NCI-H1436 (cell line): ENCODE data around the gene HAVCR2.
"Not testable (repeated sequence)": the region's sequence is repeated elsewhere in the genome, so short reads cannot be mapped to it uniquely, and the experiment has no call there.

ENCODE experiments used
- DNase-seq: peaks from one replicate; lab custom pipeline; 2025; lab: John Stamatoyannopoulos, UW

Gene HAVCR2

DNA sequence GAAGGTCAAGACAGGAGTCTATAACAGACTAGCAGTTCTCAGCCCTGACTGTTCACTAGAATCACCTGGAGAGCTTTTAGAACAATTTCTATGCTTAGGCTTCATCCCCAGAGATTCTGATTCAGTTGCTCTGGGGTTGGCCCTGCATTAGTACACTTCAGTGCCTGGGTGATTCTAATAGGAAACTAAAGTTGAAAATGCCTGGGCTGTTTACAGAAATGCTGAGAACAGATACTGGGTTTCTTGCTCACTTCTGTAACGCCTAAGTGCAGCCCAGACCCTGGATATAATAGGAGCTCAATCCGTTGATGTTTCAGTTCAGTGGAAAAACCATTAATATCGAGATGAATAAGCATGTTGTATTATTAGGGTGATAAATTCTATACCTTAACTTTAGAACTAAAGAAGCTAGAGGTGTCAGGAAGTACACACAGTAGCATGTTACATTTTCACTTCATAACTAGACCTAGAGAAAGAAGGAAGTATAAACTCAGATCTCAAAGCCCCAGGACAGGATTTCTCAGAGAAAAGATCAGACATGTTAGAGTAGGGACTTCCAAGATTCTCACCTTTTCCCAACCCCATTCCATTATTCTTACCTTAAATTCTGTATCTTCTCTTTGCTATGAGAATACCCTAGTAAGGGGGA, 20.4 kb downstream of the HAVCR2 start:
- no peak for DNase-seq

DNA sequence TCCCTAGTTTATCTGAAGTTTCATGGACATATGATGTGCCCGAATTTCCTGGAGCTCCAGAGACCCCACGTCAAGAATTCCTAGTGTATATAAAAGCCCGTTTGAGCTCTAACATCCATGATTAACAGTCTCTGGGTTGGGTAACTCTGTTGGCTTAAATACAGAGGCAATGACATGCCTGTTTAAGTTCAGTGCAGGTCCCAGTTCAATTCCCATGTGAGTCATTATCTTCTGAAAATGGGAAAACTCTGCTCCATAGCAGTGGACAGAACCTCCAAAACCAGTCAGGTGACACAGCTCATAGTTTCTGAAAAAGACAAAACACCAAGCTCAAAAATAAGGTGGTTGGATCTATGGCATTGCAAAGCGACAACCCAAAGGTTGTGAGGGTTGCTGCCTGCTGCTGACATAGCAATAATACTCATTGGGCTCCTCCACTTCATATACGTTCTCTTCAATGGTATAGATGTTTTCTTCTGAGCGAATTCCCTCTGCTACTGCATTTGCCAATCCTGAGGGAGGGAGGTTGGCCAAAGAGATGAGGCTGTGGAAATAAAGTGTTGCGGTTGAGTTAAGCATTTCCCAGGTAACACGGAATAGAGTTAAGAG, 22.0 kb downstream of the HAVCR2 start:
- DNase-seq = no peak

DNA sequence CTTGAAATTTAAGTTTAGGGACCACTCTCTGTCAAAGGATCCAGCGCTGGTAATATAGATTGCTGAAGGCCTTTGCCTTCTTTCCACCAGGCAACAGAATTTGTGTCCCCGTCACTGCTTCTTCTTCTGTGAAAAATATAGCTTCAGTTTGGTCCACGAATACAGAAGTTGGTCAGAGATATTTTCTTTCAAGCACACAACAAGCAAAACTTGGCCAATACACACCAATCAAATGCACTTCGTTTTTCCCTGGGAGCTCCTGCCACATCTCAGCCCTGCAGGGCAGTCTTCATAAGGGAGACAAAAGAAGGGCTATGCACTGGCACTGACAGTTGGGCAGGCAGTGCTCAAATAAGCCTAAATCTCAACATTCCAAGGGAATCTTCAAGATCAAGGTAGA, 22.9 kb downstream of the HAVCR2 start:
- no peak for DNase-seq

- DNase-seq = no peak
These were observed 28.6 kb downstream of the HAVCR2 start for GRCh38 chr5:157080286-157080685.

GRCh38 chr5:157076558-157076957, 32.3 kb downstream of the HAVCR2 start:
- DNase-seq = no peak

GRCh38 chr5:157072508-157072907, 36.3 kb downstream of the HAVCR2 start:
- DNase-seq = no peak

- DNase-seq = no peak
These were observed 38.9 kb downstream of the HAVCR2 start for GRCh38 chr5:157069949-157070348.

- no peak for DNase-seq
These were observed 40.1 kb downstream of the HAVCR2 start for GRCh38 chr5:157068785-157069184.

GRCh38 chr5:157068339-157068738, 40.5 kb downstream of the HAVCR2 start:
- DNase-seq = no peak

DNA sequence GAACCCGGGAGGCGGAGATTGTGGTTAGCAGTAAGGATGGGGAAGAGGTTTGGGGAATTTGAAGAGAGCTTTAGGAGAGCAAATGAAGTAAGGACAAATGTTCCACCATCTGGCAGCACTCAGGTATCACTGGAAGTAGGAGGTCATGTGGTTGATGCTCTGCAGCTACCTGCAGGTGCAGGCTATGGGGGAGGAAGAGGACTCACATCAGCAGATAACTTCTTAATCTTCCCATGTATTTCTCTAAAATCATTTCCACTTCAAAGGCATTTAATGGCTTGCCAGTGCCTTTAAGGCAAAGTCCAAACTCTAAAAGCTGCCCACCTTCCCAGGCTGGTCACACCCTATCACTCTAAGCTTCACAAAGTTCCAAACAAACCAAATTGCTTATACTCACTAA, 41.8 kb downstream of the HAVCR2 start:
- DNase-seq = no peak

- DNase-seq = no peak
These were observed 42.8 kb downstream of the HAVCR2 start for GRCh38 chr5:157066080-157066479.

DNA sequence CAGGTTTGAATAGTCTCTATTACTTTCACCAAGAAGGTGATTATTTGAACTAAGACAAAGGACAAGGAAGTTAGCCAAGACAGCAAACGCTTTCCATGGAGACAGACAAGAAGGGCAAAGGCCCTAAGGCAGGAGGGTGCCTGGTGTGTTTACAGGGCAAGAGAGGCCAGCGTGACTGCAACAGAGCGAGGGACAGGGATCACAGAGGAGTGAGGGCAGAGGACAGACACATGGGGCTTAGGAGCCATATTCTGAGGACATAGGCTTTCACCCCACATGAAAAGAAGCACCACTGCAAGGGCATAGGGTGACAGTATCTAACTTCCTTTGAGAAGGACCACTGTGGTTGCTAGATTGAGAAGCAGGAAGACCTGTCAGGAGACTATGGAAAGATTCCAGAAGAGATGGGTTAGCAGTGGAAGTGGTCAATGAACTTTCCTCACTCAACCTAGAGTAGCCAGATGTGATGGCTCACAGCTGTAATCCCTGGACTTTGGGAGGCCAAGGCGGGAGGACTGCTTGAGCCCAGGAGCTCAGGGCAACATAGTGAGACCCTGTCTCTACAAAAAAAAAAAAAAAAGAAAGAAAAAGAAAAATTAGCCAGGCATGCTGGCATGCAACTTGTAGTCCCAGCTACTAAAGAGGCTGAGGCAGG, 44.9 kb downstream of the HAVCR2 start:
- DNase-seq = no peak

DNA sequence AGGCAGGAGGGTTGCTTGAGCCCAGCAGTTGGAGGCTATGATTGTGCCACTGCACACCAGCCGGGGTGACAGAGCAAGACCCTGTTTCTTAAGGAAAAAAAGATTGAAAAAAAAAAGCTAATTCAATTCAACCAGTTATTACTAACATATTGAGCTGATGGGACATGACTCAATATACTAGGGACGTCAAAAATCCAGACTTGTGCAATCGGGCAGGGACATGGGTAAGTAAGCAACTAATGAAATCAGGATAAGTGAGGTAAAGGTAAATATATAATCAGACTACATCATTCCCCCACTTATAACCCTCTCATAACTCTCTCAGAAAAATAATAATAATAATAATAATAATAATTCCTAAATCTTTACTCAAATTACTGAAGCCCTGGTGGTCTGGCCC, 49.0 kb downstream of the HAVCR2 start:
- no peak for DNase-seq

- no peak for DNase-seq
These were observed 49.7 kb downstream of the HAVCR2 start, which contains the start of gene HAVCR1 for GRCh38 chr5:157059093-157059539. HAVCR1 (minus strand) TSS chr5:157059116; CDS start chr5:157057943, 1,173 bp downstream.

DNA sequence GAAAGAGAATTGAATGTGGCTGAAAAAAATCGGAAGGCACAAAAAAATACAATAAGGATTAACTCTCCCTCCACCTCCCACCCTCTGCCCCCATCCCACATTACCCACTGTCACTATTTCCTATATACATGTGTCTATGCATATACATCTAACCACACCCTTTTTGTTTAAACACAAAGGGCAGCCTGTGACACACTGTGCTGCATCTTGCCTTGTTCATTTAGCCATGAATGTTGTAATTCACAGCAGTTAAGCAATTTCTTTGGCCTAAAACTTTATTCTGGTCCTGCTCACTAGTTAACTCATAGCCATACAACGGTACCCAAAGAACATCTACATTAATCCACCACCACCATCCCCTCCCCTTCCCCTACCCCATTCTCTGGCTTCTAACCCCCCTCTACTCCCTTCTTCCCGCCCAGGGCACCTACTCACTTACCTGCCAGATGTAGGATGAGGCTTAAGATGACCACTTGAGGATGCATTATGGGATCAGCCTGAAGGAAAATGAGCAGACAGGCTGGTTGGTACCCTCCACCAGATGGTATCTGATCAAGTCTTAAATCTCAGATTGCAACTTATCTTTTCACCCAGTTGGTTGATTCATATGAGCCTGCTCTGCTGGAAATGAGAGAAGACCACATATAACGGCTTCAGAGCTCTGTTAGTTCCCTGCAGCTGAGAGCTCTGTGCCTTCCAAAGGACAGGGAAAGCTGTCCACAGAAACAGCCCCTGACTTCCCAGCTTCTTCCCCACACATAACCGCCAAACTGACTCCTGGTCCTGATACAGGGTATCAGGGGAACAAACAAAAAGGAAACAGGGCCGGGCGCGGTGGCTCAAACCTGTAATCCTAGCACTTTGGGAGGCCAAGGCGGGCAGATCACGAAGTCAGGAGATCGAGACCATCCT, 51.1 kb downstream of the HAVCR2 start:
- DNase-seq = no peak

DNA sequence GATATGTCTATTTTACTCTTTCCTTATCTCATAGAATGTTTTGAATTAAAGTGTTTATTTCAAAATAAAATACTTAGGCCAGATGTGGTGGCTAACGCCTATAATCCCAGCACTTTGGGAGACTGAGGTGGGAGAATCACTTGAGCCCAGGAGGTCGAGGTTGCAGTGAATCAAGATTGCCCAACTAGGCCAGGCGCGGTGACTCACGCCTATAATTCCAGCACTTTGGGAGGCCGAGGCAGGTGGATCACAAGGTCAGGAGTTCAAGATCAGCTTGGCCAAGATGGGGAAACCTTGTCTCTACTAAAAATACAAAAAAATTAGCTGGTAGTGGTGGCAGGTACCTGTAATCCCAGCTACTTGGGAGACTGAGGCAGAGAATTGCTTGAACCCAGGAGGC, 52.0 kb downstream of the HAVCR2 start:
- DNase-seq = not testable (repeated sequence)

DNA sequence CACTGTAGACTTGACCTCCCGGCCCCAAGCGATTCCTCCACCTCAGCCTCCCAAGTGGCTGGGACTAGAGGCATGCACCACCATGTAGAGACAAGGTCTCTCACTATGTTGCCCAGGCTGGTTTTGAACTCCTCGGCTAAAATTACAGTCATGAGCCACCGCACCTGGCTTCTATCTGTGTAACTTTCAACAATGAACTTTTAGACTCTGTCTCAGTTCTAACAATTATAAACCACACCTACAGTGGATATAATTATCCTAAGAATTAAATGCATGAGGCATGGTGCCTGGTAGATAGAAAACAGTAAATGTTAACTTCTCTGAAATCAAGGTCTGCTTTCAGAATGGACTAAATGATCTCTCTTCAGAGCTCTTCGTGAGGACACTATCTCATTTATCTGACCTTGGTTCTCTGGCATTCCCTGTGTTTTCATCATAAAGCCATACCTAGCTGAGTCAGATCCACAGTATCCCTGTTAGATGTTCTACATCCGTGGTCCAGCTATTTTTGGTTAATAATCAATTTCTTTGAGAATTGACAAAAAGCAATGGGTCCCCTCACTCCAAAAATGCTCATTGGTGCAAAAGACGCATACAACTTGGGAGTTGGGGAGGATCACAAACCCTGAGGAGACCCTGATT, 57.1 kb downstream of the HAVCR2 start:
- DNase-seq = no peak

- no peak for DNase-seq
These were observed 58.8 kb downstream of the HAVCR2 start for GRCh38 chr5:157050050-157050449.

GRCh38 chr5:157049605-157050004, 59.2 kb downstream of the HAVCR2 start:
- no peak for DNase-seq

GRCh38 chr5:157047898-157048297, 60.9 kb downstream of the HAVCR2 start:
- no peak for DNase-seq

DNA sequence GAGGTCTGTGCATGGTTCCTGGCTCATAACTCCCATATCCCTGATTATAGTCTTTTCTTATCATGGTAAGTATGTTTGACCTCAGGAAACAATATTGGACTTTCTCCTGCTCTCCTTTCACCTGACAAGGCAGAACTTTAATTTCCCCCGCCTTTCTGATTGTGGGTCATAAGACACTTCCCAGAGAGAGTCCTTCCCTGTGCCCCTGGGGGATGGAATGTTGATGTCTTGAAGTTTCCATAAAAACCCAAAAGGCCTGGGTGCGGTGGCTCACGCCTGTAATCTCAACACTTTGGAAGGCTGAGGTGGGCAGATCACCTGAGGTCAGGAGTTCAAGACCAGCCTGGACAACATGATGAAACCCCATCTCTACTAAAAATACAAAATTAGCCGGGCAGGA, 61.8 kb downstream of the HAVCR2 start:
- not testable (repeated sequence) for DNase-seq

DNA sequence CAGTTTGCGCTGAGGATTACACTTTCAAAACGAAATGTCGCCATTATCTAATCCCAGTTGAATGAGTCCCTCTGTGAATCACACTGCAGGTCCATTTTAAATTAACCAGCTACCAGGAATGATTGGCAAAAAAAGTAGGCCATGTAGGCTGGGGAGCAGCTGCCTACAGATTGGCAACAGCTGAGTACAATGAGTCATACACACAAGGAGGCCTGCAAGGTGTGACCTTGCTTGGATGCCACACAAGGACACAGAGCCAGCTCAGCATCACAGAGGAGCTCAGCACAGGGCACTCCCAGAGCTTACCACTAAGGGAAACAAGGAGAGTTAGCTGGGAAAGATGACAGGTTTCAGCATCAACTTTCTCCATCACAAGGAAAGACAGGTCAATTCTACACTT, 62.8 kb downstream of the HAVCR2 start:
- DNase-seq = no peak
